Measurements from ENCODE around the gene TBC1D17. TPM values are rescaled to one million over a fixed set of nuclear protein-coding genes. Genes with fewer than 3 reads are reported as not detected.

TBC1D17 gene
- total and polyA plus RNA-seq, 10 donors, result 20.8 to 53.5 (median 36.6) TPM

DNA sequence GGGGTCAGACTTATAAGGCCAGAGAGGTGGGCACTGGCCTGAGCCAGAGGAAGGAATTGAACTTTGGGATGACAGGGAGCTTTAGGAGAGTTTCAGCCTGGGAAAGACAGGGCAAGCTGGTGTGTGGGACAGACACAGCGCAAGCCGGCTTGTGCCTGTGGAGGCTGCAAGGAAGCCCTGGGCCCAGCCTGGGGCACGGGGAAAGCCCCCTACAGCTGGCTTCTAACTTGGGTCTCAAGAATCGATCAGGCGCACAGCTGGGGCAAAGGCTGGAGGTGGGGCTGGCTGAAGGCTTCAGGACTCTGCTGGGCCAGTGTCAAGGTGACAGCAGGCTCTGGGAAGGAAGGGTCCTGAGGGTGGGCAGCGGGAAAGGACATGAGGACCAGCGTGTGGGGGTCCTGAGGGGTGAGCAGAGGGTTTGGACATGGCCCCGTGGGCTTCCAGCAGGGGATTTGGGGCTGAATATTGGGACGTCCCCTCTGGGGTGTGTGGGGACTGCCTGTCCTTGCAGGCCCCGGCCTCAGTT lies 23.6 kb upstream of the TBC1D17 start:
- TF ChIP-seq POLR2AphosphoS5 (IDR thresholded peaks at IDR 0.05) (peak in 1 of 3 donors; percentile 1), POLR2A (IDR thresholded peaks at IDR 0.05) (no peak)
- TF ChIP-seq, protein P1, sequence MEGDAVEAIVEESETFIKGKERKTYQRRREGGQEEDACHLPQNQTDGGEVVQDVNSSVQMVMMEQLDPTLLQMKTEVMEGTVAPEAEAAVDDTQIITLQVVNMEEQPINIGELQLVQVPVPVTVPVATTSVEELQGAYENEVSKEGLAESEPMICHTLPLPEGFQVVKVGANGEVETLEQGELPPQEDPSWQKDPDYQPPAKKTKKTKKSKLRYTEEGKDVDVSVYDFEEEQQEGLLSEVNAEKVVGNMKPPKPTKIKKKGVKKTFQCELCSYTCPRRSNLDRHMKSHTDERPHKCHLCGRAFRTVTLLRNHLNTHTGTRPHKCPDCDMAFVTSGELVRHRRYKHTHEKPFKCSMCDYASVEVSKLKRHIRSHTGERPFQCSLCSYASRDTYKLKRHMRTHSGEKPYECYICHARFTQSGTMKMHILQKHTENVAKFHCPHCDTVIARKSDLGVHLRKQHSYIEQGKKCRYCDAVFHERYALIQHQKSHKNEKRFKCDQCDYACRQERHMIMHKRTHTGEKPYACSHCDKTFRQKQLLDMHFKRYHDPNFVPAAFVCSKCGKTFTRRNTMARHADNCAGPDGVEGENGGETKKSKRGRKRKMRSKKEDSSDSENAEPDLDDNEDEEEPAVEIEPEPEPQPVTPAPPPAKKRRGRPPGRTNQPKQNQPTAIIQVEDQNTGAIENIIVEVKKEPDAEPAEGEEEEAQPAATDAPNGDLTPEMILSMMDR (IDR thresholded peaks at IDR 0.05 in 8 of 11, conservative IDR thresholded peaks at IDR 0.05 in 3 of 11), result no peak
- intact Hi-C loops (cut with DNase I; ENCODE audit: low total_unique reads), result no loop called here
- no peak for DNase-seq

DNA sequence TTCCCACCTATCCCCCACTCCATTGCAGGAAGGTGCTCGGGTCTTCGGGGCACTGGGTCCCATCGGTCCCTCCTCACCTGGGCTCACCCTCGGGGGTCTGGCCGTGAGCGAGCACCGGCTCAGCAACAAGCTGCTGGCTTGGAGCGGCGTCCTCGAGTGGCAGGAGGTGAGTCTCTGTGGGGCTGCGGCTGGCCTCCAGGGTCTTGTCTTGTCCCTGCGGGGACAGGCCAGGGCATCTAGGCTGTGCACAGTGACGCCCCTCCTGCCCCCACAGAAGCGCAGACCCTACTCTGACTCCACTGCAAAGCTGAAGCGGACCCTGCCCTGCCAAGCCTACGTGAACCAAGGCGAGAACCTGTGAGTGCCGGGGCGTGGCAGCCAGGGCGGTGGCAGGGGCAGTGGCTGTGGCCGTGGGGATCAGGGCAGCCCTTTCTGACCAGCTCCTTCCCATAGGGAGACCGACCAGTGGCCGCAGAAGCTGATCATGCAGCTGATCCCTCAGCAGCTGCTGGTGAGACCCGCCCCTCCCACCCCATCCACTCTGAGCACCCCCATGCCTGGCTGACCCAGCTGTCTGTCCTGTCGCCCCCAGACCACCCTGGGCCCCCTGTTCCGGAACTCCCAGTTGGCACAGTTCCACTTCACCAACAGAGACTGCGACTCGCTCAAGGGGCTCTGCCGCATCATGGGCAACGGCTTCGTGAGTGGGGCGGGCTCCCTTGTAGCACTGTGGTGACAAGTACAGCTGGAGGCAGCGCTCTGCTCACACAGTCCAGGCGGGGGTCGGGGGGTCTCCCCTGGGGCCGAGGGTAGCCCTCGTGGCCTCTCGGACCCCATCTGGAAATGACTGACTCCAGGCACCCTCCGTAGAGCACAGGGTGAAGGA lies 22.9 kb upstream of the TBC1D17 start:
- H3K4me1 ChIP-seq, result peaks cover 14 to 75% (median 36%) of the 10 kb centered on the region in 6 donors
- peak overlapping the region in 3 of 8 donors; percentile 6 to 47 (median 13) for H3K27ac ChIP-seq
- TF ChIP-seq POLR2AphosphoS5 (IDR thresholded peaks at IDR 0.05) (peak; percentile 29 to 70 (median 41)), POLR2A (IDR thresholded peaks at IDR 0.05) (no peak)
- TF ChIP-seq, protein P1 (IDR thresholded peaks at IDR 0.05 in 8 of 11, conservative IDR thresholded peaks at IDR 0.05 in 3 of 11), result no peak
- H3K27me3 ChIP-seq (replicated peaks in 1 of 7), result peaks cover 0 to 5% (median 0%) of the 10 kb centered on the region in 7 donors
- peaks cover 0 to 56% (median 50%) of the 10 kb centered on the region in 6 donors for H3K36me3 ChIP-seq
- 89 to 94% (median 92%) methylated on average over 15 to 39 of the region's 39 CpGs for WGBS, 5 donors
- intact Hi-C loops (cut with DNase I; ENCODE audit: low total_unique reads), result no loop called here
- no peaks in the 10 kb centered on the region for H3K9me3 ChIP-seq
- DNase-seq, result peak; percentile 81
- no peak overlapping the region for H3K4me3 ChIP-seq

More for the DNA sequence above, 23.6 kb upstream of the TBC1D17 start:
- H3K27me3 ChIP-seq (replicated peaks in 1 of 7), result peaks cover 0 to 5% (median 0%) of the 10 kb centered on the region in 7 donors
- no peak overlapping the region for H3K4me3 ChIP-seq
- 76 to 91% (median 84%) methylated on average over 9 to 10 of the region's 10 CpGs for WGBS, 5 donors
- peaks cover 0 to 49% (median 45%) of the 10 kb centered on the region in 6 donors for H3K36me3 ChIP-seq
- H3K4me1 ChIP-seq, result peaks cover 14 to 79% (median 41%) of the 10 kb centered on the region in 6 donors
- H3K27ac ChIP-seq, result peak overlapping the region in 2 of 8 donors; percentile 6 to 47
- H3K9me3 ChIP-seq, result peaks cover 0 to 4% (median 0%) of the 10 kb centered on the region in 8 donors

DNA sequence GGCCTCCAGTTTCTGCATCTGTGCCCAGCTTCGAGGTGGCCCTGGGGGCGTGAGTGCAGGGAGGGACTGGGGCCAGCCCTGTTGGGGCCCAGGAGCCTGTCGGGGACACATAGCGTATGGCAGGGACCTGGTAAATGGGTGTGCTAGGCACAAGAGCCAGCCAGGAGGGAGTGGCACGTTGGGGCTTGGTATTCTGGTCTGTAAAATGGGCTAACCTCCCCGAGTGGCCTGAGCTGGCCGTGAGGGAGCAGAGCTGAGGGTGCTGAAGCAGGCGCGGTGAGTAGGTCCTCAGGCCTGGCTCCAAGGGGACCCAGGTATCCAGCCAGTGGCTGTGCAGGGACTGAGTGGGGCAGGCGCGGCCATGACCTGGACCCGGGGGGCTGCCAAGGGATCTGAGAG lies 22.2 kb upstream of the TBC1D17 start:
- no peak for DNase-seq
- peak overlapping the region in 2 of 8 donors; percentile 13 to 47 for H3K27ac ChIP-seq
- peaks cover 0 to 5% (median 0%) of the 10 kb centered on the region in 7 donors for H3K27me3 ChIP-seq (replicated peaks in 1 of 7)
- peaks cover 14 to 75% (median 33%) of the 10 kb centered on the region in 6 donors for H3K4me1 ChIP-seq
- H3K36me3 ChIP-seq, result peaks cover 0 to 62% (median 57%) of the 10 kb centered on the region in 6 donors
- intact Hi-C loops (cut with DNase I; ENCODE audit: low total_unique reads), result no loop called here
- H3K9me3 ChIP-seq, result no peaks in the 10 kb centered on the region
- H3K4me3 ChIP-seq, result no peak overlapping the region
- 83 to 96% (median 85%) methylated on average over 8 to 12 of the region's 12 CpGs for WGBS, 5 donors
- peak in 2 of 3 donors; percentile 9 to 57 for TF ChIP-seq POLR2AphosphoS5 (IDR thresholded peaks at IDR 0.05)
- TF ChIP-seq POLR2A (IDR thresholded peaks at IDR 0.05), result no peak

DNA sequence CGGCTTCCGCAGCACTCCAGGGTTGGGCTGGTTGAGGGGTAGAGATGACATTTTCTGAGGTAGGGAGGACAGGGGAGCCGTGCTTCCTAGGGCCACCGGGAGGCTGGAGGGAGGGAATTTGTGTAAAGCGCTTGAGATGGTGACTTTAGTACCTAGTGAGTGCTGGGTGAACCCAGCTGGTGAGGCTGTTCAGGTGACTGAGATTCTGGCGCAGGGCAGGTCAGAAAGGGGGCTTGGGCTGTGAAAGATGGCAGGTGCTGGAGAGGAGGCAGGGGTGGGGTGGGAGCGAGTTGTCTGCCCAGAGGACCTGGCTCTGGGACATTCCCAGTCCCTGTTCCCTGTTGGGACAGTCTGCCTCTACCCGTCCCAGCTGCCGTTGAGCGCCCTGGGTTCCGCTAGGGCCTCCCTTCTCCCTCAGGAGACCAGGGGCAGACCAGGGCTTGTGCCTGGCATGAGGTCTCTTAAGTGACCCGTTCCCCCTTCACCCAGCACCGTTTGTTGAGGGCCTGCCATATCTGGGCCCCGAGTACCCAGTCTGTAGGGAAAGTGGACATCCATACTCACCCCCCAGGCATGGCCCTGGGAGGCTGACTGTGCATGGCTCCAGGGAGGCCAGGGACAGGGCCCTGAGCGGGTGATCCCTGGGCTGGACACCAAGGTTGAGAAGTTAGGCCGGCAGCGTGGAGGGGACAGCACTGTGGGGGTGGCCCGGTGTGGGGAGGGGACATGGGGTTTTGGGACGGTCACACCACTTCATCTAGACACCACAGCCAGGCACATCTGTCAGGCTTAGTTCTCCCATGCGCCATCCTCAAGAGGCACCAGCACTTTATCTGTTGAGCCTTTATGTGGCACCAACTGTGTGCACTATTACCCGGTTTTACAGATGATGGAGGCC lies 21.6 kb upstream of the TBC1D17 start:
- no peak overlapping the region for H3K4me3 ChIP-seq
- WGBS, 5 donors, result 82 to 93% (median 85%) methylated on average over 15 to 21 of the region's 21 CpGs
- no peak for DNase-seq
- peaks cover 0 to 5% (median 0%) of the 10 kb centered on the region in 7 donors for H3K27me3 ChIP-seq (replicated peaks in 1 of 7)
- intact Hi-C loops (cut with DNase I; ENCODE audit: low total_unique reads), result no loop called here
- H3K36me3 ChIP-seq, result peaks cover 0 to 69% (median 63%) of the 10 kb centered on the region in 6 donors
- H3K27ac ChIP-seq, result peak overlapping the region in 2 of 8 donors; percentile 21 to 47
- no peak for TF ChIP-seq POLR2A (IDR thresholded peaks at IDR 0.05)
- TF ChIP-seq, protein P1 (IDR thresholded peaks at IDR 0.05 in 8 of 11, conservative IDR thresholded peaks at IDR 0.05 in 3 of 11), result no peak
- peak; percentile 7 to 72 (median 10) for TF ChIP-seq POLR2AphosphoS5 (IDR thresholded peaks at IDR 0.05)
- no peaks in the 10 kb centered on the region for H3K9me3 ChIP-seq
- H3K4me1 ChIP-seq, result peaks cover 14 to 79% (median 36%) of the 10 kb centered on the region in 6 donors
